H1 (cell line): ENCODE results near the gene TAAR9. TPM values are rescaled to one million over a fixed set of nuclear protein-coding genes. Genes with fewer than 3 reads are reported as not detected.

Experiments
- CBX5 ChIP-seq: fragments of 300-800, 300-1000 bp; sonication (generic); IDR thresholded peaks from 2 replicates; pipeline ENCODE4 v1.7.1; 2016; ENCODE audit warnings: antibody characterized with exemption, low read length, low read depth
- CHD7 ChIP-seq: fragments of 300-600 bp; sonication (generic); IDR thresholded peaks from 2 replicates; pipeline ENCODE4 v1.7.1; 2012; ENCODE audit warnings: low read length, moderate library complexity, mild to moderate bottlenecking, inconsistent platforms; ENCODE audit not compliant: insufficient replicate concordance
- NANOG ChIP-seq: IDR thresholded peaks from 2 replicates; pipeline ENCODE4 v1.6.1; 2011; ENCODE audit warnings: low read length, low read depth, mild to moderate bottlenecking, inconsistent platforms; ENCODE audit not compliant: insufficient read depth, poor library complexity, severe bottlenecking
- polyA plus RNA-seq, 7 experiments: library from polyadenylated mRNA; depleted of rRNA in 3 of 7; stranded (reverse) in 5 of 7; unstranded in 2 of 7; fragments of >200 nt in 5 of 7; fragments of 200-250 nt in 2 of 7; gene quantifications; 1 replicate in 5 of 7; 2 replicates in 1 of 7; 4 replicates in 1 of 7; pipeline versions ENCODE4 v1.2.1 to v1.2.3, GENCODE V29; 2011 to 2013; ENCODE audit warnings: missing spikeins in 2 of 7, mixed read lengths in 2 of 7
- total RNA-seq: library from RNA; stranded (reverse); fragmentation: NEBNext Ultra II Directional; extraction: Animal tissue kit (Norgen Biotek cat#: 25700); gene quantifications from 2 replicates; pipeline ENCODE4 v1.2.1, GENCODE V29; 2021

The TAAR9 gene
- total and polyA plus RNA-seq, 2 of the 8 experiments (the other 6 are each of a cell fraction or from before 2014, with no cell fraction given): not detected

DNA sequence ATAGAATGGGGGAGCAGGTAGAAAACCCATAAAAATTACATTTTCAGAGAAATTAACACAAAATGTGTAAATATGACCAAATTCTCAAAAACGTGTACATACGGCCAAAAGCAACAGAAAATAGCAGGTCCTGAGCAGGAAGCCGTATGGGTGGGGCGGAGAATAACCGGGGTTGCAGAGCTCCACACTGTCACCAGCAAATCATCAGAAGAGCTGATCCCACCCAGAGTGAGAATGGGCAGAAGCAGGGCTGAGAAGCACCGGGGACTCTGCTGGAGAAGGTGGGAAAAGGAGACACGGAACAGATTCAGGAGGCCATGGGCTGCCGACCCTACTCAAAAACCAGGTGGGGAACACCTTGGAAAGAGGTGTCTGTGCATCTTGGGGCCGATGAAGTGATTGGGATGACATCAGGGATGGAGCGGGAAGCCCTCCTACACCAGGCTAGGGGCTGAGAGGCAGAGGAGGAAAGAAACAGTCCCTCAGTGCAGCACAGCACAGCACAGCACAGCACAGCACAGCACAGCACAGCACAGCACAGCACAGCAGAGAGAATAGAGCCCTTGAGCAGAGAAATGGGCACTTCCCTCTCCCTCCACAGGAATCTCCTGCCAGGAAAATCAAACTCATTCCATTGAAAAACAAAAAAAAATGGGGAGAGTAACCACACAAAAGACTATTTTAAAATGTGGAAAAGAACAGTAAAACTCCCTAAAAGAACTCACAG lies 47.4 kb upstream of the TAAR9 start (continued):
- TF ChIP-seq CHD7 (no peak), NANOG (no peak), CBX5 (no peak)
